Measurements from ENCODE around the gene CACNA1D.
"Not testable (repeated sequence)": the region's sequence is repeated elsewhere in the genome, so short reads cannot be mapped to it uniquely, and the experiment has no call there.

The CACNA1D gene

GRCh38 chr3:53493963-53494791, at the start of gene CACNA1D:
Gene CACNA1D (plus strand): TSS chr3:53494611. CDS start chr3:53495167, 556 bp downstream.
- DNase-seq (ENCODE audit: low read depth in 1 of 2, low spot score in 1 of 2): no peak

- no peak for DNase-seq (ENCODE audit: low read depth in 1 of 2, low spot score in 1 of 2)
Observed at GRCh38 chr3:53457068-53457467, 37.3 kb upstream of the CACNA1D start.

- DNase-seq (ENCODE audit: low read depth in 1 of 2, low spot score in 1 of 2): no peak
Observed at GRCh38 chr3:53460326-53460725, 34.1 kb upstream of the CACNA1D start.

- DNase-seq (ENCODE audit: low read depth in 1 of 2, low spot score in 1 of 2): no peak
Observed at GRCh38 chr3:53464424-53464823, 30.0 kb upstream of the CACNA1D start.

- not testable (repeated sequence) for DNase-seq (ENCODE audit: low read depth in 1 of 2, low spot score in 1 of 2)
Observed at GRCh38 chr3:53469758-53470157, 24.7 kb upstream of the CACNA1D start.

- DNase-seq (ENCODE audit: low read depth in 1 of 2, low spot score in 1 of 2): no peak
Observed at GRCh38 chr3:53473422-53473821, 21.0 kb upstream of the CACNA1D start.

GRCh38 chr3:53476372-53476771, 18.0 kb upstream of the CACNA1D start:
- not testable (repeated sequence) for DNase-seq (ENCODE audit: low read depth in 1 of 2, low spot score in 1 of 2)

GRCh38 chr3:53477689-53478088, 16.7 kb upstream of the CACNA1D start:
- DNase-seq (ENCODE audit: low read depth in 1 of 2, low spot score in 1 of 2): not testable (repeated sequence)

GRCh38 chr3:53478166-53478830, 16.1 kb upstream of the CACNA1D start:
- no peak for DNase-seq (ENCODE audit: low read depth in 1 of 2, low spot score in 1 of 2)

GRCh38 chr3:53478921-53479664, 15.3 kb upstream of the CACNA1D start:
- no peak for DNase-seq (ENCODE audit: low read depth in 1 of 2, low spot score in 1 of 2)

- DNase-seq (ENCODE audit: low read depth in 1 of 2, low spot score in 1 of 2): no peak
Observed at GRCh38 chr3:53482227-53482626, 12.2 kb upstream of the CACNA1D start.

- no peak for DNase-seq (ENCODE audit: low read depth in 1 of 2, low spot score in 1 of 2)
Observed at GRCh38 chr3:53483821-53484220, 10.6 kb upstream of the CACNA1D start.

- no peak for DNase-seq (ENCODE audit: low read depth in 1 of 2, low spot score in 1 of 2)
Observed at GRCh38 chr3:53484984-53485383, 9.4 kb upstream of the CACNA1D start.

GRCh38 chr3:53485675-53486403, 8.6 kb upstream of the CACNA1D start:
- no peak for DNase-seq (ENCODE audit: low read depth in 1 of 2, low spot score in 1 of 2)

- no peak for DNase-seq (ENCODE audit: low read depth in 1 of 2, low spot score in 1 of 2)
Observed at GRCh38 chr3:53486961-53487654, 7.3 kb upstream of the CACNA1D start.

- DNase-seq (ENCODE audit: low read depth in 1 of 2, low spot score in 1 of 2): no peak
Observed at GRCh38 chr3:53489386-53489785, 5.0 kb upstream of the CACNA1D start.

GRCh38 chr3:53489787-53490458, 4.5 kb upstream of the CACNA1D start:
- DNase-seq (ENCODE audit: low read depth in 1 of 2, low spot score in 1 of 2): no peak

- DNase-seq (ENCODE audit: low read depth in 1 of 2, low spot score in 1 of 2): no peak
Observed at GRCh38 chr3:53490459-53490968, 3.9 kb upstream of the CACNA1D start.

- no peak for DNase-seq (ENCODE audit: low read depth in 1 of 2, low spot score in 1 of 2)
Observed at GRCh38 chr3:53491276-53491675, 3.1 kb upstream of the CACNA1D start.

GRCh38 chr3:53493595-53493962, 832 bp upstream of the CACNA1D start:
- DNase-seq (ENCODE audit: low read depth in 1 of 2, low spot score in 1 of 2): no peak
